HUES64 (cell line): ENCODE measurements around the gene EGF.

Experiments used
- H3K27ac ChIP-seq: 2 replicates; pipeline ENCODE4 v1.7.0; 2013; ENCODE audit warnings: low read depth, low read length, inconsistent platforms
- H3K27me3 ChIP-seq: 2 replicates; pipeline ENCODE4 v1.6.1; 2013; ENCODE audit warnings: mild to moderate bottlenecking, low read length; ENCODE audit not compliant: insufficient read depth
- H3K36me3 ChIP-seq: 2 replicates; pipeline ENCODE4 v1.6.1; 2013; ENCODE audit warnings: mild to moderate bottlenecking, low read length; ENCODE audit not compliant: insufficient read depth
- H3K4me1 ChIP-seq: 2 replicates; pipeline ENCODE4 v1.6.1; 2013; ENCODE audit warnings: mild to moderate bottlenecking, low read length, moderate library complexity; ENCODE audit not compliant: insufficient read depth
- H3K4me3 ChIP-seq: 2 replicates; pipeline ENCODE4 v1.5.1; 2013; ENCODE audit warnings: mild to moderate bottlenecking, low read length, moderate library complexity
- H3K9ac ChIP-seq: 2 replicates; pipeline ENCODE4 v1.6.1; 2013; ENCODE audit warnings: mild to moderate bottlenecking, low read depth, low read length
- H3K9me3 ChIP-seq: 2 replicates; pipeline ENCODE4 v1.6.1; 2013; ENCODE audit warnings: low read depth, low read length; ENCODE audit not compliant: insufficient read depth
- WGBS: fragments of 150-250, 120-280 bp; methylation state at CpG from one replicate; pipeline ENCODE4 v1.1.7; 2013; ENCODE audit warnings: missing lambda C conversion rate; 5-methylcytosine and 5-hydroxymethylcytosine counted together

EGF gene

GRCh38 chr4:109979920-109980717, 67.4 kb downstream of the EGF start:
- 92% methylated on average over 5 of the region's 5 CpGs for WGBS
- Histone ChIP-seq H3K4me1 (peaks cover 13% of the 10 kb centered on the region), H3K4me3 (no peak overlapping the region), H3K9ac (no peak overlapping the region), H3K36me3 (no peaks in the 10 kb centered on the region), H3K27ac (no peak overlapping the region), H3K9me3 (no peaks in the 10 kb centered on the region), H3K27me3 (no peaks in the 10 kb centered on the region)

- H3K27me3 ChIP-seq = no peaks in the 10 kb centered on the region
- 100% methylated on average over 1 of the region's 1 CpG for WGBS
- H3K4me3 ChIP-seq = no peak overlapping the region
- peaks cover 13% of the 10 kb centered on the region for H3K4me1 ChIP-seq
- no peaks in the 10 kb centered on the region for H3K36me3 ChIP-seq
- H3K9me3 ChIP-seq = no peaks in the 10 kb centered on the region
- H3K9ac ChIP-seq = no peak overlapping the region
- H3K27ac ChIP-seq = no peak overlapping the region
Measured at GRCh38 chr4:109981936-109982335, 69.3 kb downstream of the EGF start.

GRCh38 chr4:109982521-109982920, 69.8 kb downstream of the EGF start:
- Histone ChIP-seq H3K9me3 (no peaks in the 10 kb centered on the region), H3K9ac (no peak overlapping the region), H3K27me3 (no peaks in the 10 kb centered on the region), H3K36me3 (no peaks in the 10 kb centered on the region), H3K4me1 (peaks cover 13% of the 10 kb centered on the region), H3K4me3 (no peak overlapping the region), H3K27ac (no peak overlapping the region)
- 100% methylated on average over 1 of the region's 3 CpGs for WGBS

GRCh38 chr4:109985993-109986974, 73.6 kb downstream of the EGF start:
- H3K36me3 ChIP-seq = no peaks in the 10 kb centered on the region
- no peak overlapping the region for H3K27ac ChIP-seq
- WGBS = 93% methylated on average over 4 of the region's 4 CpGs
- H3K27me3 ChIP-seq = no peaks in the 10 kb centered on the region
- no peak overlapping the region for H3K9ac ChIP-seq
- H3K4me1 ChIP-seq = no peaks in the 10 kb centered on the region
- H3K4me3 ChIP-seq = no peak overlapping the region
- H3K9me3 ChIP-seq = no peaks in the 10 kb centered on the region

GRCh38 chr4:109989044-109989443, 76.4 kb downstream of the EGF start:
- Histone ChIP-seq H3K4me1 (no peaks in the 10 kb centered on the region), H3K36me3 (no peaks in the 10 kb centered on the region), H3K27me3 (no peaks in the 10 kb centered on the region), H3K27ac (no peak overlapping the region), H3K9ac (no peak overlapping the region), H3K4me3 (no peak overlapping the region), H3K9me3 (no peaks in the 10 kb centered on the region)
- 93% methylated on average over 13 of the region's 13 CpGs for WGBS

GRCh38 chr4:109989618-109990017, 76.9 kb downstream of the EGF start:
- Histone ChIP-seq H3K4me1 (no peaks in the 10 kb centered on the region), H3K27ac (no peak overlapping the region), H3K9me3 (no peaks in the 10 kb centered on the region), H3K4me3 (no peak overlapping the region), H3K27me3 (no peaks in the 10 kb centered on the region), H3K9ac (no peak overlapping the region), H3K36me3 (no peaks in the 10 kb centered on the region)
- 95% methylated on average over 4 of the region's 6 CpGs for WGBS

GRCh38 chr4:109990261-109991257, 77.9 kb downstream of the EGF start:
- Histone ChIP-seq H3K27ac (no peak overlapping the region), H3K4me3 (no peak overlapping the region), H3K9me3 (no peaks in the 10 kb centered on the region), H3K36me3 (no peaks in the 10 kb centered on the region), H3K27me3 (no peaks in the 10 kb centered on the region), H3K4me1 (no peaks in the 10 kb centered on the region), H3K9ac (no peak overlapping the region)
- WGBS = 87% methylated on average over 5 of the region's 5 CpGs

- Histone ChIP-seq H3K27ac (no peak overlapping the region), H3K9ac (no peak overlapping the region), H3K4me3 (no peak overlapping the region), H3K27me3 (no peaks in the 10 kb centered on the region), H3K36me3 (no peaks in the 10 kb centered on the region), H3K9me3 (no peaks in the 10 kb centered on the region), H3K4me1 (no peaks in the 10 kb centered on the region)
- WGBS = 87% methylated on average over 3 of the region's 4 CpGs
Measured at GRCh38 chr4:109993116-109993515, 80.4 kb downstream of the EGF start.

- Histone ChIP-seq H3K9ac (no peak overlapping the region), H3K9me3 (no peaks in the 10 kb centered on the region), H3K27me3 (no peaks in the 10 kb centered on the region), H3K4me1 (no peaks in the 10 kb centered on the region), H3K27ac (no peak overlapping the region), H3K36me3 (no peaks in the 10 kb centered on the region), H3K4me3 (no peak overlapping the region)
- 90% methylated on average over 4 of the region's 4 CpGs for WGBS
Measured at GRCh38 chr4:109994415-109994827, 81.7 kb downstream of the EGF start.

GRCh38 chr4:109996526-109996925, 83.8 kb downstream of the EGF start:
- no peaks in the 10 kb centered on the region for H3K9me3 ChIP-seq
- H3K36me3 ChIP-seq = no peaks in the 10 kb centered on the region
- no peaks in the 10 kb centered on the region for H3K27me3 ChIP-seq
- no peak overlapping the region for H3K9ac ChIP-seq
- WGBS = 82% methylated on average over 3 of the region's 3 CpGs
- no peak overlapping the region for H3K4me3 ChIP-seq
- H3K27ac ChIP-seq = no peak overlapping the region
- no peaks in the 10 kb centered on the region for H3K4me1 ChIP-seq
